ENCODE results near the gene VAT1L.
A peak's percentile ranks its signal among the peaks of the same experiment; 100 is the strongest.

The VAT1L gene

DNA sequence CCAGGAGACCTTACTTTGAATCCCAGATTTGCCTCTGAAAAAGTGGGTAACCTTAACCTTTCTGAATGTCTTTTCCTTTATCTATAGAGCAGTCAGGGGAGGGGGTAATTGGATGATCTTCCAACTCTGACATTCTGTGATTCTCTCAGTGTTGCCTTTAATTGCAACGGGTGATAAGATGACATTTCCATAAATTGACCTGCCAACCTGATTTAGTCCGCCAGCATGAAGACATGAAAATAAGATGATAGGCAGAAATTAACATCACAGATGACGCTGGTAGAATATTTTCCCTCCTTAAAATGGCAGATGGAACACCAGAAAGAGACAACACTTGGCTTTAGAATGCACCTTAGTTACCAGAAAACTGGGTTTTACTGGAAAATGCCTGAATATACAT lies 72.6 kb downstream of the VAT1L start:
- no peak for DNase-seq (ENCODE audit: low read depth)
- H3K4me3 ChIP-seq (replicated peaks; ENCODE audit: low read depth, low read length): no peak overlapping the region
- TF ChIP-seq, protein P1, sequence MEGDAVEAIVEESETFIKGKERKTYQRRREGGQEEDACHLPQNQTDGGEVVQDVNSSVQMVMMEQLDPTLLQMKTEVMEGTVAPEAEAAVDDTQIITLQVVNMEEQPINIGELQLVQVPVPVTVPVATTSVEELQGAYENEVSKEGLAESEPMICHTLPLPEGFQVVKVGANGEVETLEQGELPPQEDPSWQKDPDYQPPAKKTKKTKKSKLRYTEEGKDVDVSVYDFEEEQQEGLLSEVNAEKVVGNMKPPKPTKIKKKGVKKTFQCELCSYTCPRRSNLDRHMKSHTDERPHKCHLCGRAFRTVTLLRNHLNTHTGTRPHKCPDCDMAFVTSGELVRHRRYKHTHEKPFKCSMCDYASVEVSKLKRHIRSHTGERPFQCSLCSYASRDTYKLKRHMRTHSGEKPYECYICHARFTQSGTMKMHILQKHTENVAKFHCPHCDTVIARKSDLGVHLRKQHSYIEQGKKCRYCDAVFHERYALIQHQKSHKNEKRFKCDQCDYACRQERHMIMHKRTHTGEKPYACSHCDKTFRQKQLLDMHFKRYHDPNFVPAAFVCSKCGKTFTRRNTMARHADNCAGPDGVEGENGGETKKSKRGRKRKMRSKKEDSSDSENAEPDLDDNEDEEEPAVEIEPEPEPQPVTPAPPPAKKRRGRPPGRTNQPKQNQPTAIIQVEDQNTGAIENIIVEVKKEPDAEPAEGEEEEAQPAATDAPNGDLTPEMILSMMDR (IDR thresholded peaks at IDR 0.05; ENCODE audit: low read length, missing control alignments): no peak

DNA sequence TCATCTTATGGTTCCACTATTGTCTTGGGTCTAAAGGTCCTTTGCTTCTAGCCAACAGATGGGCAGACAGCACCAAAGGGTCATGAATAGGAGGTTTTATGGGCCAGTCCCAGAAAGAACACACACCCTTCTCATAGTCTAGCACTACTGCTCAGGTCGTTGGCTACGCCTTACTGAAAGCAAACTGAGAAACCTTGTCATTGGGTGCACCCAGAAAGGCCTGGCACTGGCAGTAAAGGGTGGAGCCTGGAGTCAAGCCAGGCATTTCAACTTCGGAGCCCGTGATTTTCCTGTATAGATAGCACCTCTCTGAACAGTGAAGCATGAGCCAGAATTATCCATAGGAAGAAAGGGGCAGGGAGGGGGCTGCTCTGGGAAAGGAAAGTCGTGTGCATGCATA lies 74.9 kb downstream of the VAT1L start:
- TF ChIP-seq, protein P1 (IDR thresholded peaks at IDR 0.05; ENCODE audit: low read length, missing control alignments): no peak
- no peak for DNase-seq (ENCODE audit: low read depth)

DNA sequence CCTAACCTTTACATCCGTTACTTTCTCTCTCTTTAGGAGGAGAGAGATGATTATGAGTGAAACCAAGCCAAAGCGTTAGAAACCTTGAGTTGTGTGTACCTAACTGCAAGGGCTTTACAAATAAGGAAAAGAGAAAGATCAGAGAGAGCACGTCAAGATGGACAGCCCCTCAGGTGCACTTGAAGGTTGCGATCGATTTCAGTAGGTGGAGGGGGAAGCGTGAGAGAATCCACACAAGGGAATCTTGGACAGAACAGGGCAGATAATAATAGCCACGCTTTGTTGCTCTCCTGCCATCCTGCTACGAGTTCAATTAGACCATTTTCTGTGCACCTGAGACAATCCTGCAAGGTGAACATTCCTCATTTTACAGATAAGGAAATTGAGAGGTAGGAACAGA lies 78.4 kb downstream of the VAT1L start:
- no peak for DNase-seq (ENCODE audit: low read depth)
- no peak overlapping the region for H3K4me3 ChIP-seq (replicated peaks; ENCODE audit: low read depth, low read length)
- TF ChIP-seq, protein P1 (IDR thresholded peaks at IDR 0.05; ENCODE audit: low read length, missing control alignments): no peak

More for the DNA sequence above, 74.9 kb downstream of the VAT1L start:
- no peak overlapping the region for H3K4me3 ChIP-seq (replicated peaks; ENCODE audit: low read depth, low read length)

DNA sequence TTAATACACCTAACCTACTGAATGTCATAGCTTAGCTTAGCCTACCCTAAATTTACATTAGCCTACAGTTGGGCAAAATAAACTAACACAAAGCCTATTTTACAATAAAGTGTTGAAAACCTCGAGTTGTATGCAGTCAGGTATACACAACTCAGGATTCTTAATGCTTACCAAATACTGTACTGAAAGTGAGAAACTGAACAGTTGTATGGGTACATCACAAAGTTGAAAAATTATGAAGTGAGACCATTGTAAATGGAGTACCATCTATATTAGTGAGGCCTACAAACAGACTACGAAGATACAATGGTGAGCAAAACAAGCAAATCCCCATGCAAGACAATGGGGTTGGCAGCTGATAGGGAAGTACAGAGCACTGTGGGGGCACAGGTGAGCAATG lies 79.7 kb downstream of the VAT1L start:
- TF ChIP-seq, protein P1 (IDR thresholded peaks at IDR 0.05; ENCODE audit: low read length, missing control alignments): no peak
- no peak overlapping the region for H3K4me3 ChIP-seq (replicated peaks; ENCODE audit: low read depth, low read length)
- no peak for DNase-seq (ENCODE audit: low read depth)

DNA sequence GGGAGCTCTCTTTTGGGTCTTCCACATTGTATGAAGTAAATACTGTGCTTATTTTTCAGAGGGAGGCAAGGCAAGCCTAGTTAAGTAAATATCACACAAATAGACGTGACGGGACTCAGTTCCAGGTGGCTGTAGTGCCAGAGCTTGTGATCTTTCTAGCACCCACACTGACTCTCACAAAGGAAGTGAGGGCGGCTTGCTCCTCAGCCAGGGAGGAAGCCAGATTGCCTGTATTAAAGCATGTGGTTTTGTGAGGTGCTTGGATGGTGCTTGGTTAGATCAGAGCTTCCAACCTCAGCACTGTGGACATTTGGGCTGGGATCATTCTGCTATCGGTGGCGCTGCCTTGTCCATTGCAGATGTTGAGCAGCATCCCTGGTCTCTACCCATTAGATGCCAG lies 80.1 kb downstream of the VAT1L start:
- no peak overlapping the region for H3K4me3 ChIP-seq (replicated peaks; ENCODE audit: low read depth, low read length)
- DNase-seq (ENCODE audit: low read depth): no peak
- TF ChIP-seq, protein P1 (IDR thresholded peaks at IDR 0.05; ENCODE audit: low read length, missing control alignments): no peak

DNA sequence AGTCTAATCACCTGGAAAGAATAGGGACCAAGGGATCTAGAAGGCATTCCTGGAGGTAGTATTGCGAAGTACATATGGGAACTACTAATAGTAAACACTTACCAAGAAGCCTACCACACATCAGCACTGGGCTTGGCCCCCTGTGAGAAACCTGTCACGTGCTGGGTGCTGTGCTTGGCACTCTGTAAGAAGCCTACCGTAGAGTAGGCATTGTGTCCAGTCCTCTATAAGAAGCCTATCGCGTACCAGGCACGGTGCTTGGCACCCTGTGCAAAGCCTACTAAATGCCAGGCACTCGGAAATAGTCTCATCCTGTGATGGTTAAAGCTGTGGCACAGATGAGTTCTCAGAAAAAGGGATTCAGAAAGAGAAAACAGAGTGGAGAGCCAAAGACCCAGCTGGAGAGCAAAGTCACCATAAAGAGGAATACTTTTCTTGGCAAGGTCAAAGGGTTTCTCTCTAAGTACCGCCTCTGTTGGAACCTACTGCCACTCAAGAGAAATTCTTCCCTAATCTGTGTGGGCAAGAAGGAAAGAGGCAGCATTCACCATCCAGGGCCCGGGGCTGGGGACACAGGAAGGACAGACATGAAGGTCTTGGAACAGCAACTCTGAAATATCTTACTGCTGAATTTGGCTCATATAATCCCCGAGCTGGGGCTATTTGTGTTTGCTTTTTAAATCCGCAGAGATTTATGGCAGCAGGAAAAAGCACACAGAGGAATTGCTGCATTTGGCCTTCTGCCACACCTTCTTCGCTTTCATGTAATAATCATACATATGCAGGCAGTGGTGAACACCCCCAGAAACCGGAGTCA lies 81.8 kb downstream of the VAT1L start:
- TF ChIP-seq, protein P1 (IDR thresholded peaks at IDR 0.05; ENCODE audit: low read length, missing control alignments): no peak

DNA sequence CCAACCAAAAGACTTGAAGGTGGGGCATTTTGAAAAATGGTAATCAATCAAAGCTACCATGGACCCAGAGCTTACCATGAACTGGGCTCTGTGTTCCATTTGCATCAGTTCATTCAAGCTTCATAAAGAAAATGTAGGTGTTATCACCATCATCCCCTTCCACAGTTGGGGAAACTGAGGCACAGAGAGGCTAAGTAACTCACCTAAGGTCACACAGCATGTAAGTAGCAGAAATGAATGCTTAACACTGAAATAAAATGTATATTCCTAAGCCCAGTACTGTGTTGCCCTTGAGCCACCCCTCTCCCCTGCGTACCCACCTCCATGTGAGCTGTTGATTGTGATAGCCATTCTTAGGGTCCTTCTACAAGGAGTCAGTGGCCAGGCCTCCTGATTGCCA lies 83.6 kb downstream of the VAT1L start:
- TF ChIP-seq, protein P1 (IDR thresholded peaks at IDR 0.05; ENCODE audit: low read length, missing control alignments): no peak
- H3K4me3 ChIP-seq (replicated peaks; ENCODE audit: low read depth, low read length): no peak overlapping the region
- DNase-seq (ENCODE audit: low read depth): no peak

More for the DNA sequence above, 81.8 kb downstream of the VAT1L start:
- no peak overlapping the region for H3K4me3 ChIP-seq (replicated peaks; ENCODE audit: low read depth, low read length)
- DNase-seq (ENCODE audit: low read depth): peak; percentile 18

All from fibroblast of pulmonary artery (primary cell).